Gastroesophageal sphincter (tissue), 4 donors: ENCODE results near the gene ERBB2. TPM values are rescaled to one million over a fixed set of nuclear protein-coding genes. Genes with fewer than 3 reads are reported as not detected.

Source experiments
- ATAC-seq: fragments of 150-250 bp; one replicate; pipeline ENCODE4 v1.9.1; 2016; ENCODE audit warnings: mild to moderate bottlenecking, moderate library complexity
- H3K27ac ChIP-seq, 4 donors: fragments of 200-600 bp; sonication (generic) in 3 of 4; 1 replicate in 3 of 4; 2 replicates in 1 of 4; pipeline ENCODE4 v1.5.1; 2016 to 2019
- H3K27me3 ChIP-seq: fragments of 200-600 bp; sonication (generic); one replicate; pipeline ENCODE4 v1.5.1; 2019
- H3K36me3 ChIP-seq, 2 donors: fragments of 200-600 bp; sonication (generic); one replicate each; pipeline ENCODE4 v1.5.1; 2019; ENCODE audit warnings: control low read depth in 1 of 2
- H3K4me1 ChIP-seq, 3 donors: fragments of 200-600 bp; sonication (generic); 1 replicate in 2 of 3; 2 replicates in 1 of 3; pipeline ENCODE4 v1.5.1; 2016 to 2019; ENCODE audit warnings: control low read depth in 2 of 3
- H3K4me3 ChIP-seq, 2 donors: fragments of 200-600 bp; sonication (generic); one replicate each; pipeline ENCODE4 v1.5.1; 2019; ENCODE audit warnings: mild to moderate bottlenecking in 1 of 2, moderate library complexity in 1 of 2
- H3K9me3 ChIP-seq, 3 donors: fragments of 200-600 bp; sonication (generic); one replicate each; pipeline ENCODE4 v1.5.1; 2017 to 2019; ENCODE audit warnings: control low read depth in 2 of 3
- EP300 ChIP-seq: sonication (generic); formaldehyde crosslinking; IDR thresholded peaks from one replicate; pipeline ENCODE4 v1.6.1; 2017; ENCODE audit warnings: antibody characterized with exemption, mild to moderate bottlenecking
- POLR2A ChIP-seq, 2 donors: fragments of 450-650 bp; IDR thresholded peaks; one replicate each; pipeline ENCODE4 v1.6.1; 2017; ENCODE audit warnings: antibody characterized with exemption in 2 of 2, mild to moderate bottlenecking in 2 of 2, moderate library complexity in 1 of 2
- POLR2AphosphoS5 ChIP-seq: sonication (generic); formaldehyde crosslinking; IDR thresholded peaks from one replicate; pipeline ENCODE4 v1.6.1; 2017; ENCODE audit warnings: antibody characterized with exemption
- WGBS, 2 donors: methylation state at CpG; one replicate each; pipeline ENCODE4 v1.1.5; 2018; ENCODE audit warnings: low coverage in 1 of 2; 5-methylcytosine and 5-hydroxymethylcytosine counted together
- total RNA-seq, 4 donors: library from RNA; depleted of rRNA; stranded (reverse); fragments of >200 nt; gene quantifications; one replicate each; pipeline ENCODE4 v1.1.0, GENCODE V29; 2016
- TF ChIP-seq, protein P1 (sequence below), 4 experiments: fragments of 200-600 bp in 2 of 4; fragments of 450-650 bp in 2 of 4; sonication (generic) in 1 of 4; IDR thresholded peaks; one replicate each; pipeline ENCODE4 v1.5.1; 2017 to 2019; ENCODE audit warnings: antibody characterized with exemption in 4 of 4, mild to moderate bottlenecking in 2 of 4, moderate library complexity in 2 of 4

Gene ERBB2
- total RNA-seq, 4 donors from 2014 or later: 43.3 to 60.8 (median 48.2) TPM

DNA sequence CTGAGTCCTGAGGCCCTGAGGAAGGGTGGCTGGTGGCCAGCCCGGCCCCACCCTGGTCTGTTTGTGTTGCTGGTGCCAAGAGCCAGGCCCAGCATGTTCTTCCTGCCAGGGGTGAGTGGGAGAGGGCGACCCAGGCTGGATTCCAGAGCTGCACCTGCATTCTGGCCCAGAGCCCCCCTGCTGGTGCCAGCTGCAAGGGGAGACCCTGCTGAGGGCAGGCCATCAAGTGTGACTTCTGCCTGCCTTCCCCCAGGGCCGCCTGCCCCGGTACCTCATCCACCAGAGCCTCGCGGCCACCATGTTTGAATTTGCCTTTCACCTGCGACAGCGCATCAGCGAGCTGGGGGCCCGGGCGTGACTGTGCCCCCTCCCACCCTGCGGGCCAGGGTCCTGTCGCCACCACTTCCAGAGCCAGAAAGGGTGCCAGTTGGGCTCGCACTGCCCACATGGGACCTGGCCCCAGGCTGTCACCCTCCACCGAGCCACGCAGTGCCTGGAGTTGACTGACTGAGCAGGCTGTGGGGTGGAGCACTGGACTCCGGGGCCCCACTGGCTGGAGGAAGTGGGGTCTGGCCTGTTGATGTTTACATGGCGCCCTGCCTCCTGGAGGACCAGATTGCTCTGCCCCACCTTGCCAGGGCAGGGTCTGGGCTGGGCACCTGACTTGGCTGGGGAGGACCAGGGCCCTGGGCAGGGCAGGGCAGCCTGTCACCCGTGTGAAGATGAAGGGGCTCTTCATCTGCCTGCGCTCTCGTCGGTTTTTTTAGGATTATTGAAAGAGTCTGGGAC is 37.1 kb upstream of the ERBB2 start:
- WGBS, 2 donors: 60 to 83% methylated on average over 1 to 4 of the region's 22 CpGs
- Histone ChIP-seq H3K9me3 (no peaks in the 10 kb centered on the region), H3K27ac (peak overlapping the region in 2 of 4 donors; percentile 67 to 72), H3K4me1 (peaks cover 0 to 96% (median 32%) of the 10 kb centered on the region in 3 donors), H3K27me3 (peaks cover 29% of the 10 kb centered on the region), H3K36me3 (peaks cover 0 to 55% of the 10 kb centered on the region in 2 donors), H3K4me3 (no peak overlapping the region)
- ATAC-seq: no peak
- no peak for TF ChIP-seq EP300
- TF ChIP-seq, protein P1, sequence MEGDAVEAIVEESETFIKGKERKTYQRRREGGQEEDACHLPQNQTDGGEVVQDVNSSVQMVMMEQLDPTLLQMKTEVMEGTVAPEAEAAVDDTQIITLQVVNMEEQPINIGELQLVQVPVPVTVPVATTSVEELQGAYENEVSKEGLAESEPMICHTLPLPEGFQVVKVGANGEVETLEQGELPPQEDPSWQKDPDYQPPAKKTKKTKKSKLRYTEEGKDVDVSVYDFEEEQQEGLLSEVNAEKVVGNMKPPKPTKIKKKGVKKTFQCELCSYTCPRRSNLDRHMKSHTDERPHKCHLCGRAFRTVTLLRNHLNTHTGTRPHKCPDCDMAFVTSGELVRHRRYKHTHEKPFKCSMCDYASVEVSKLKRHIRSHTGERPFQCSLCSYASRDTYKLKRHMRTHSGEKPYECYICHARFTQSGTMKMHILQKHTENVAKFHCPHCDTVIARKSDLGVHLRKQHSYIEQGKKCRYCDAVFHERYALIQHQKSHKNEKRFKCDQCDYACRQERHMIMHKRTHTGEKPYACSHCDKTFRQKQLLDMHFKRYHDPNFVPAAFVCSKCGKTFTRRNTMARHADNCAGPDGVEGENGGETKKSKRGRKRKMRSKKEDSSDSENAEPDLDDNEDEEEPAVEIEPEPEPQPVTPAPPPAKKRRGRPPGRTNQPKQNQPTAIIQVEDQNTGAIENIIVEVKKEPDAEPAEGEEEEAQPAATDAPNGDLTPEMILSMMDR (IDR thresholded peaks at IDR 0.05): no peak
- no peak for TF ChIP-seq POLR2A (IDR thresholded peaks at IDR 0.05)
- TF ChIP-seq POLR2AphosphoS5: no peak

GRCh38 chr17:39663340-39663687 is 36.5 kb upstream of the ERBB2 start:
- Histone ChIP-seq H3K27me3 (peaks cover 35% of the 10 kb centered on the region), H3K27ac (peak overlapping the region in 2 of 4 donors; percentile 67 to 72), H3K36me3 (peaks cover 0 to 49% of the 10 kb centered on the region in 2 donors), H3K9me3 (no peaks in the 10 kb centered on the region), H3K4me3 (no peak overlapping the region), H3K4me1 (peaks cover 0 to 99% (median 38%) of the 10 kb centered on the region in 3 donors)
- no peak for TF ChIP-seq POLR2A (IDR thresholded peaks at IDR 0.05)
- TF ChIP-seq EP300: no peak
- TF ChIP-seq, protein P1 (IDR thresholded peaks at IDR 0.05): no peak
- TF ChIP-seq POLR2AphosphoS5: no peak
- no peak for ATAC-seq
- WGBS, 2 donors: 29 to 50% methylated on average over 1 to 3 of the region's 4 CpGs

DNA sequence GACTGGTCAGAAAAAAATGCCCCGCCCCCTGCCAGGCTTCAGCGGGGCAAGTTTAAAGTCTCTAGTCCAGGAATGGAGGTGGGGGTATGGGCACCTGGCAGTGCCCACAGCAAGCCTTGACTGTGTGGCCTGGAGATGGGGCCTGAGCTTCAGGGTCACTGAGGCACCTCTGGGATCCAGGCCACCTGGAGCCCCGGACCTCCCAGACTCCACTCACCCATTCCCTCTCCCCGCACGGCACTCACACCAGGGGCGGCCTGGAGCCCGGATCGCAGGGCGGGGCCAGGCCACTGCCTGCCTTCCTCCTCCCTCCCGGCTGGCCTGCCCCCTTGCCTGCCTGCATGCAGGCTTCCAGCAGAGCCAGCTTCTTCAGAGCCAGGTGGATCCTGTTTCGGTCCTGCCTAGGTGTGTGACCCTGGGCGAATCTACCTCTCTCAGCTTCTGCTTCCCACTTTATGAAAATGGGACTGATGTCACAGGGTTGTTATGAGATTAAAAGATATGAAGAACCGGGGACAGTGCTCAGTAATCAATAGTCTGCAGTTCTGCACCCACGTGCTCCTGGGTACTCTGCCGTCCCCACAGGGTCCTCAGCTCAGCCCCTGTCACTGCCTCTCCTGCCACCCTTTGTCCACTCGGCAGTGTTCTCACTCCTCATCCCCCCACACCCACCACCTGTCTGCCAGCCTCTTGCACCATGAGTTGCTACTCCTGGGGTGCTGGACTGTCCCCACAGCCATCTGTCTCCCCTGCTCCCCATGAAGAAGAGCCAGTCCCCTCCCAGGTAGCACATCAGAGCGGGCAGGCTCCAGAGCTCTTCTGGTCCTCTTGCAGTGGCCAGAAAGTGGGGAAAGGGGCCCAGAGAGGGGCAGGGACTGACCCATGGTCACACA is 35.9 kb upstream of the ERBB2 start:
- no peak for TF ChIP-seq EP300
- TF ChIP-seq POLR2A (IDR thresholded peaks at IDR 0.05): no peak
- TF ChIP-seq, protein P1 (IDR thresholded peaks at IDR 0.05): no peak
- no peak for TF ChIP-seq POLR2AphosphoS5
- peaks cover 0 to 43% of the 10 kb centered on the region in 2 donors for H3K36me3 ChIP-seq
- no peaks in the 10 kb centered on the region for H3K9me3 ChIP-seq
- H3K4me3 ChIP-seq: no peak overlapping the region
- H3K27me3 ChIP-seq: peaks cover 41% of the 10 kb centered on the region
- no peak for ATAC-seq
- H3K4me1 ChIP-seq: peaks cover 0 to 99% (median 40%) of the 10 kb centered on the region in 3 donors
- peak overlapping the region in 3 of 4 donors; percentile 33 to 72 (median 67) for H3K27ac ChIP-seq
- WGBS, 2 donors: 30 to 50% methylated on average over 2 to 4 of the region's 17 CpGs

- no peak within 1 kb of the TSS for H3K4me3 ChIP-seq
- no peak for ATAC-seq
- 2 to 36% methylated on average over 4 to 6 of the region's 15 CpGs for WGBS, 2 donors
- no peaks in the 10 kb centered on the region for H3K9me3 ChIP-seq
- H3K27me3 ChIP-seq: peaks cover 51% of the 10 kb centered on the region
- H3K4me1 ChIP-seq: peaks cover 0 to 94% (median 40%) of the 10 kb centered on the region in 3 donors
- peaks cover 0 to 34% of the 10 kb centered on the region in 2 donors for H3K36me3 ChIP-seq
- TF ChIP-seq EP300 (no peak), POLR2AphosphoS5 (no peak), POLR2A (IDR thresholded peaks at IDR 0.05) (no peak)
- TF ChIP-seq, protein P1 (IDR thresholded peaks at IDR 0.05): no peak
- peak within 1 kb of the TSS in 3 of 4 donors; percentile 57 to 70 (median 61) for H3K27ac ChIP-seq
Measured at GRCh38 chr17:39664581-39665561, 35.0 kb upstream of the ERBB2 start, which contains the start of gene TCAP. Gene TCAP (plus strand): TSS chr17:39665349. CDS start chr17:39665360, 11 bp downstream.
